ENCODE measurements around the gene ROCK1. TPM values are rescaled to one million over a fixed set of nuclear protein-coding genes. Genes with fewer than 3 reads are reported as not detected.

The ROCK1 gene
- total RNA-seq, 4 donors from 2014 or later, result 77.2 to 110 (median 106) TPM

DNA sequence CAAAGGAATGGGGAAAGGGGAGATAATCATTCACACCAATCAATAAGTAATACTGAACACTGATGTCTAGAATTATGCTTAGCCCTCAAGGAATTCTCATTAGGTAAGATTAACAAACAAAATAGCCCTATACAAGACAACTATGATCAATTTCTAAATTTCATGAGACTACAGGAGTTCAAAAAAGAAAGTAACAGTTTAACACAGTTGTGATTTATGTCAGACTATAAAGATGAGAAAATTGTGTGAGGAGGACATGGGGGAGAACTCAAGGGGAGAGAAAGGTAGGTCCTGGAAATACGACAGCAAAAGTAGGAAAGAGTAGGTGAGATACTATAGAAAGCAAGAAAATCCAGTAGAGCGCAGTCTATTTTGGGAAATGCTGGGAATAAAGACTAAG, 14.9 kb downstream of the ROCK1 start:
- 92% methylated on average over 2 of the region's 2 CpGs for WGBS
- H3K4me1 ChIP-seq, result peaks cover 27 to 66% (median 54%) of the 10 kb centered on the region in 4 donors
- no peak overlapping the region for H3K27ac ChIP-seq (replicated peaks in 1 of 4)
- TF ChIP-seq EP300 (IDR thresholded peaks at IDR 0.05) (no peak), POLR2A (IDR thresholded peaks at IDR 0.05; ENCODE audit: low read depth) (no peak), POLR2AphosphoS5 (IDR thresholded peaks at IDR 0.05) (no peak)
- TF ChIP-seq, protein P1, sequence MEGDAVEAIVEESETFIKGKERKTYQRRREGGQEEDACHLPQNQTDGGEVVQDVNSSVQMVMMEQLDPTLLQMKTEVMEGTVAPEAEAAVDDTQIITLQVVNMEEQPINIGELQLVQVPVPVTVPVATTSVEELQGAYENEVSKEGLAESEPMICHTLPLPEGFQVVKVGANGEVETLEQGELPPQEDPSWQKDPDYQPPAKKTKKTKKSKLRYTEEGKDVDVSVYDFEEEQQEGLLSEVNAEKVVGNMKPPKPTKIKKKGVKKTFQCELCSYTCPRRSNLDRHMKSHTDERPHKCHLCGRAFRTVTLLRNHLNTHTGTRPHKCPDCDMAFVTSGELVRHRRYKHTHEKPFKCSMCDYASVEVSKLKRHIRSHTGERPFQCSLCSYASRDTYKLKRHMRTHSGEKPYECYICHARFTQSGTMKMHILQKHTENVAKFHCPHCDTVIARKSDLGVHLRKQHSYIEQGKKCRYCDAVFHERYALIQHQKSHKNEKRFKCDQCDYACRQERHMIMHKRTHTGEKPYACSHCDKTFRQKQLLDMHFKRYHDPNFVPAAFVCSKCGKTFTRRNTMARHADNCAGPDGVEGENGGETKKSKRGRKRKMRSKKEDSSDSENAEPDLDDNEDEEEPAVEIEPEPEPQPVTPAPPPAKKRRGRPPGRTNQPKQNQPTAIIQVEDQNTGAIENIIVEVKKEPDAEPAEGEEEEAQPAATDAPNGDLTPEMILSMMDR (IDR thresholded peaks at IDR 0.05), result no peak
- no peaks in the 10 kb centered on the region for H3K27me3 ChIP-seq
- no peaks in the 10 kb centered on the region for H3K9me3 ChIP-seq
- no peaks in the 10 kb centered on the region for H3K36me3 ChIP-seq
- intact Hi-C loops (cut with DNase I), result no loop called here
- H3K4me3 ChIP-seq, result no peak overlapping the region
- DNase-seq (ENCODE audit: extremely low spot score), result no peak

DNA sequence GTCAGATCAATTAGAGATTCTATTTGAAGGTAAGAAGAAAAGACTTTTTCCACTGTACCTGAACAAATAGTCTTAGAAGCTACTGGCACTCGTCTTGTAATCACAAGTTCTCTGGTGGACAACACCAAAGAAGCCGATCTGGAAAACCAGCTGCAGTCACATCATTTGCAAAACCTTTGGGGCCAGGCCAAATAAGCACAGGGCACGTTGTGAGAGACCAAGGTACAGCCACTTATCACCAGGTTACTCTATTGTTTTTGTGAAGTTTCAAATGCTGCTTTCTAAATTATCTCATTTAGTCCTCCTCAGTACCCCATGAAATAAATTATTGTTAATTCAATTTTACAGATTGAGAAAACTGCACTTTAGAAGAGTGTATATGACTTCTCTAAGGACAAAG, 18.5 kb downstream of the ROCK1 start:
- no peaks in the 10 kb centered on the region for H3K27me3 ChIP-seq
- TF ChIP-seq, protein P1 (IDR thresholded peaks at IDR 0.05), result no peak
- TF ChIP-seq POLR2A (IDR thresholded peaks at IDR 0.05; ENCODE audit: low read depth), result no peak
- TF ChIP-seq POLR2AphosphoS5 (IDR thresholded peaks at IDR 0.05), result no peak
- H3K36me3 ChIP-seq, result no peaks in the 10 kb centered on the region
- no peak for DNase-seq (ENCODE audit: extremely low spot score)
- intact Hi-C loops (cut with DNase I), result no loop called here
- H3K9me3 ChIP-seq, result no peaks in the 10 kb centered on the region
- 86% methylated on average over 3 of the region's 3 CpGs for WGBS
- H3K4me3 ChIP-seq, result no peak overlapping the region
- no peak overlapping the region for H3K27ac ChIP-seq (replicated peaks in 1 of 4)
- H3K4me1 ChIP-seq, result peaks cover 10 to 41% (median 20%) of the 10 kb centered on the region in 4 donors

DNA sequence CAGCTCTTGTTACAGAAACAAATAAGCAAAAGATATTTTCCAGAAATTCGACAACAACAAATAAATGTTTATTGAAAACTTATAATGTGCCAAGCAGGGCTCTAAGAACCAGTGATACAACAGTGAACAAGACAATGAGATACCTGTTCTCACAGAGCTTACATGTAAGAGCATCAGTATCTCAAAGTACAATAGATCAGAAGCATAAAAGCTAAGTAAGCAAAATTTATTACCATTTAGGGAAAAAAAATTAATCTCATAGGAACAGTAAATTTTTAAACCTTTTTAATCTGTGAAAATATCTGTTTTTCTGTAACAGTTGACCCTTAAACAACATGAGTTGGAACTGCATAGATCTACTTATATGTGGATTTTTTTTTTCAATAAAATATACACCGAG, 20.9 kb downstream of the ROCK1 start:
- WGBS, result 98% methylated on average over 2 of the region's 2 CpGs

DNA sequence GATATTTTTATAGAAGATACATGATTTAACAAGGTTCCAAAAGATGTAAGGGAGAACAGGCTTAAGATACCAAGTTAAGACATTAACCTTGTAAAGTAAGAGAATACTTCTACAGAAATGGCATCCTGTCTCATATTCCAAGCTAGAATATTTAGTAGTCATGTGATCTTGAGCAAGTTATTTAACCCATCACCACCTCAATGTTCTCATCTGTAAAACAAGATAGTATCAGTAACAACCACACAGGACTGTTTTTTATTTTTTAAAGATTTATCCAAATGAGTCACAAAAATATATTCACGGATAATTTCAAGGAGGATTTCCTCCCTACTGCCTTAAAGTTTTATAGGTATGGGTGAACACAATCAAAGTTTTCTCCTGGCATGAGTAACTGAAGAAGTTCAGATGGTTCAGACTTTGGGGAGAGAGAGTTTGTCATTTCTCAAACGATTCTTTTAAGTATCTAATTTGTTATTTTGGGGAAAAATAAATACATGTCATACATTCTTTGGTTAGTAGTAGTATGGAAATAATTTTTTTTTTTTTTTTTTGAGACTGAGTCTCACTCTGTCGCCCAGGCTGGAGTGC, 25.9 kb downstream of the ROCK1 start:
- WGBS, result 75% methylated on average over 3 of the region's 3 CpGs
- intact Hi-C loops (cut with DNase I), result no loop called here
- H3K4me3 ChIP-seq, result no peak overlapping the region

More for the DNA sequence above, 20.9 kb downstream of the ROCK1 start:
- Histone ChIP-seq H3K4me3 (no peak overlapping the region), H3K27me3 (no peaks in the 10 kb centered on the region), H3K4me1 (peaks cover 5 to 23% (median 8%) of the 10 kb centered on the region in 4 donors), H3K9me3 (no peaks in the 10 kb centered on the region), H3K27ac (replicated peaks in 1 of 4) (no peak overlapping the region), H3K36me3 (no peaks in the 10 kb centered on the region)
- TF ChIP-seq POLR2AphosphoS5 (IDR thresholded peaks at IDR 0.05), result no peak
- TF ChIP-seq EP300 (IDR thresholded peaks at IDR 0.05), result no peak
- DNase-seq (ENCODE audit: extremely low spot score), result no peak
- intact Hi-C loops (cut with DNase I), result no loop called here

DNA sequence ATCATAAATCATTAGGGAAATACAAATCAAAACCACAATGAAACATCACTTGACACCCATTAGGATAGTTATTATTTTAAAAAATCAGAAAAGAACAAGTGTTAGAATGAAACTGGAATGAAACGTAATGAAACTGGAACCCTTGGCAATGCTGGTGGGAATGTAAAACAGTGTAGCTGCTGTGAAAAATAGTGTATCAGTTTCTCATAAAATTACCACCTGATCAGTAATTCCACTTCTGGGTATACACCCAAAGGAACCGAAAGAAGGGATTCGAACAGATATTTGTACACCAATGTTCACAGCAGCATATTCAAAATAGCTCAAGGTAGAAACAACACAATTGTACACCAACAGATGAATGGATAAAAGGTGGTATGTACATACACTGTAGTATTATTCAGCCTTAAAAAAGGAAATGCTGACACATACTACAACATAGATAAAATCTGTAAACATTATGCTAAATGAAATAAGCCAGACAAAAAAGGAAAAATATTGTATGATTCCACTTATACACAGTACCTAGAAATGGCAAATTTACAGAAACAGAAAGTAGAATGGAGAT, 27.0 kb downstream of the ROCK1 start:
- intact Hi-C loops (cut with DNase I), result no loop called here
- 78% methylated on average over 3 of the region's 3 CpGs for WGBS
- Histone ChIP-seq H3K27me3 (no peaks in the 10 kb centered on the region), H3K4me3 (no peak overlapping the region), H3K9me3 (no peaks in the 10 kb centered on the region), H3K27ac (replicated peaks in 1 of 4) (no peak overlapping the region), H3K36me3 (no peaks in the 10 kb centered on the region), H3K4me1 (peaks cover under 1 to 10% (median 6%) of the 10 kb centered on the region in 4 donors)
- no peak for DNase-seq (ENCODE audit: extremely low spot score)
- TF ChIP-seq, protein P1 (IDR thresholded peaks at IDR 0.05), result no peak
- no peak for TF ChIP-seq POLR2A (IDR thresholded peaks at IDR 0.05; ENCODE audit: low read depth)

More for the DNA sequence above, 25.9 kb downstream of the ROCK1 start:
- no peak for DNase-seq (ENCODE audit: extremely low spot score)
- no peaks in the 10 kb centered on the region for H3K9me3 ChIP-seq
- no peak overlapping the region for H3K27ac ChIP-seq (replicated peaks in 1 of 4)
- H3K36me3 ChIP-seq, result no peaks in the 10 kb centered on the region
- TF ChIP-seq, protein P1 (IDR thresholded peaks at IDR 0.05), result no peak
- TF ChIP-seq POLR2A (IDR thresholded peaks at IDR 0.05; ENCODE audit: low read depth), result no peak
- H3K27me3 ChIP-seq, result no peaks in the 10 kb centered on the region
- H3K4me1 ChIP-seq, result peaks cover 0 to 14% (median 5%) of the 10 kb centered on the region in 4 donors
